Mesodermal cell (in vitro differentiated cells): ENCODE data around the gene GOT1.

Experiments
- H3K27ac ChIP-seq: 2 replicates; pipeline ENCODE4 v1.7.0; 2013; ENCODE audit warnings: mild to moderate bottlenecking, low read depth, low read length, moderate library complexity; ENCODE audit not compliant: severe bottlenecking
- H3K36me3 ChIP-seq: 2 replicates; pipeline ENCODE4 v1.7.1; 2013; ENCODE audit warnings: mild to moderate bottlenecking, low read length, moderate library complexity; ENCODE audit not compliant: control insufficient read depth, insufficient read depth
- H3K4me1 ChIP-seq: one replicate; pipeline ENCODE4 v1.7.1; 2013; ENCODE audit warnings: mild to moderate bottlenecking, low read length; ENCODE audit not compliant: insufficient read depth, control insufficient read depth, poor library complexity, severe bottlenecking
- H3K4me3 ChIP-seq: 2 replicates; pipeline ENCODE4 v1.7.0; 2013; ENCODE audit warnings: low read length, control low read depth, mild to moderate bottlenecking; ENCODE audit not compliant: insufficient read depth, poor library complexity, severe bottlenecking; ENCODE audit errors: extremely low read depth
- H3K9me3 ChIP-seq: 2 replicates; pipeline ENCODE4 v1.7.1; 2013; ENCODE audit warnings: mild to moderate bottlenecking, low read length, moderate library complexity; ENCODE audit not compliant: control insufficient read depth
- WGBS, 2 experiments: methylation state at CpG; one replicate each; pipeline ENCODE4 v1.1.5; 2013; ENCODE audit warnings: missing lambda C conversion rate in 2 of 2; ENCODE audit not compliant: insufficient coverage in 2 of 2; 5-methylcytosine and 5-hydroxymethylcytosine counted together

Gene GOT1

DNA sequence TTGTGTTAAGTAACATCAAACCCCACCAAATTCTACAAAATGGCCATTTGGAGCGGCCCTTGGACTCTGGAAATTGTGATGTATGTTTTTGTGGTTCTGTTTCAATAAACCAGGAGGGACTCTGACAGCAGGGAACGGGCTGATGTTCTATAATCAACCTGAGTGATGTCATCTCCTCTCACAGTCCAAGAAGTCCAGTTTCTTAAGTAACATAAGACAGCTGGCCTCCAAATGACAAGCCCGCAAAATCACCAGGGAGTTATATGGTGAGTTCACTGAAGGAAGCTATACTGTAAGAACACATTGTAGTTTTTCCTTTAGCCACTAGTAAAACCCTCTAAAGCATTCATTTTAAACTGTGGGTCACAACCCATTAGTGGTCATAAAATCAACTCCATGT lies 34.0 kb downstream of the GOT1 start:
- H3K4me3 ChIP-seq = no peak overlapping the region
- no peaks in the 10 kb centered on the region for H3K9me3 ChIP-seq
- H3K27ac ChIP-seq = peak overlapping the region; percentile 92
- peaks cover 39% of the 10 kb centered on the region for H3K36me3 ChIP-seq
- peaks cover 49% of the 10 kb centered on the region for H3K4me1 ChIP-seq
- WGBS, 2 experiments = 100% methylated on average over 1 of the region's 3 CpGs; no CpG with 5 or more reads in 1 of the 2 experiments

- peak overlapping the region; percentile 92 for H3K27ac ChIP-seq
- peaks cover 33% of the 10 kb centered on the region for H3K36me3 ChIP-seq
- H3K4me1 ChIP-seq = peaks cover 55% of the 10 kb centered on the region
- WGBS, 2 experiments = no CpG with 5 or more reads among the region's 2 CpGs
- no peaks in the 10 kb centered on the region for H3K9me3 ChIP-seq
- no peak overlapping the region for H3K4me3 ChIP-seq
Measured at GRCh38 chr10:99395750-99396445, 34.5 kb downstream of the GOT1 start.

DNA sequence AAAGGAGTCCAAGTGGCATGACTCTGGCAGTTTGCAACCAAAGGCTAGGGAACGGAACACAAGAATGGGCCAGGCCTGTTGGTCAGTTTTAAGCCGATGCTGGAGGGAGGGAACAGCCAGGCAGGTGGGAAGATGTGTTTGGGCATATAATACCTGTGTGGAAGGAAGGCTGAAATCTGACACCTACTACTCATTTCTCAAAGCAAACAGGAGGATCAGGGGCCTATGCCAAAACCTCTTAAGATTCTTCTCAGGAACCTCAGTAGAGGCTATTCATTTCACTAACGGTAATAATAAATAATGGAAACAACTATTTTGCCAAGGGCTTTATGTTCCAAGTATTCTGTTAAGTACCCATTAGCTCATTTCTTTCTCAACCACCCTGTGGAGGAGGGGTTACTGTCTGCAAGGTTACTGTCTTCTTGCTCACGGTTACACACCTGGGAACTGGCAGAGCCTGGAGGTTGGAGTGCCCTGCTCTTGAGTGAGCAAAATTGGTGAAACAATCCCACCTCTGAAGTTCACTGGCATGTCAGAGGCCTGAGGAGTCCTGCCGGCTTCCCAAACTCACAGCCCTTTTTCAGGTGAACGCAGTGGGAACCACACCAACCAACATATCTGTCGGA lies 35.5 kb downstream of the GOT1 start:
- H3K27ac ChIP-seq = peak overlapping the region; percentile 92
- no peaks in the 10 kb centered on the region for H3K9me3 ChIP-seq
- H3K4me3 ChIP-seq = no peak overlapping the region
- peaks cover 27% of the 10 kb centered on the region for H3K36me3 ChIP-seq
- H3K4me1 ChIP-seq = peaks cover 56% of the 10 kb centered on the region
- 93 to 96% methylated on average over 4 of the region's 7 CpGs for WGBS, 2 experiments

- 89 to 95% methylated on average over 7 to 8 of the region's 8 CpGs for WGBS, 2 experiments
Measured at GRCh38 chr10:99394256-99394655, 36.2 kb downstream of the GOT1 start.

DNA sequence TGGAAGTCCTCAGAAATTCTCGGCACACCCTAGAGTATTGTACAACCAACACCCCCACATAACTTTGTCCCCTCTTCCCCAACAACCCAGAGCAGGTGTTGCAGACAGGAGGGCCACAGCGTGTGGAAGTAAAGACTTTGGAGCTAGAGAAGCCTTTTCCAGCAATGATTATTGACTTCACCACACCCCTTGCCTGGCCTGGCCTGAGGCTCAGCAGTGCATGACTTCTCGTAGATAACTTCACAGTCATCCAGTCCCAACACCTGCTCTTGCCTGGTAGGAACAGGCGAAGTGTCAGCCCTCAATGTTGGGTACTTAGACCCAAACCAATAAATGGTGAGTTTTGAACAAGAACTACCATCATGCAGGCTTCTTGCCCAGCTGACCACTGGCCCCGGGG lies 36.7 kb downstream of the GOT1 start:
- H3K36me3 ChIP-seq = peaks cover 15% of the 10 kb centered on the region
- no peaks in the 10 kb centered on the region for H3K9me3 ChIP-seq
- H3K4me3 ChIP-seq = no peak overlapping the region
- peaks cover 56% of the 10 kb centered on the region for H3K4me1 ChIP-seq
- H3K27ac ChIP-seq = no peak overlapping the region
- 77 to 84% methylated on average over 3 of the region's 5 CpGs for WGBS, 2 experiments

More at GRCh38 chr10:99394256-99394655, 36.2 kb downstream of the GOT1 start:
- H3K4me1 ChIP-seq = peaks cover 56% of the 10 kb centered on the region
- H3K36me3 ChIP-seq = peaks cover 21% of the 10 kb centered on the region
- no peak overlapping the region for H3K27ac ChIP-seq
- no peak overlapping the region for H3K4me3 ChIP-seq
- no peaks in the 10 kb centered on the region for H3K9me3 ChIP-seq

GRCh38 chr10:99393036-99393435 lies 37.4 kb downstream of the GOT1 start:
- peaks cover 56% of the 10 kb centered on the region for H3K4me1 ChIP-seq
- H3K4me3 ChIP-seq = no peak overlapping the region
- H3K27ac ChIP-seq = peak overlapping the region; percentile 95
- no peaks in the 10 kb centered on the region for H3K9me3 ChIP-seq
- H3K36me3 ChIP-seq = peaks cover 9% of the 10 kb centered on the region
- WGBS, 2 experiments = 13% methylated on average over 2 of the region's 2 CpGs

DNA sequence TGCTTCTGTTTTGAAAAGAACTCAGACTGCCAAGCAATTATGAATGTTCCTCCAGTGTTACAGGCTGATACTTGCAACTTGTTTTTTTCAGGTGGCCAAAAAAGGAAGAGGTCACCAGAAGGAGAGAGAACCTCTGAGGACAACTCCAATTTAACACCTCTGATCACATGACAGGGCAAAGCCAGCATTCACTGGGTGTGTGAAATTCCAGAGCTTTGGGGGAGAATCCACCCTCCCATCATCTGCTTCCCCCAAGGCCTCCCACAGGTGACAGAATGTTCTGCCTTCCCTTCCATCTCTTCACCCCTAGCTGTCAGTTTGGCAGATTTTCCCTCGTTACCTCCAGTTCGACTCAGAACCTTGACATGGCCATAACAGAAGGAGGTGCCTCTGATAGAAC lies 39.1 kb downstream of the GOT1 start:
- peaks cover 43% of the 10 kb centered on the region for H3K4me1 ChIP-seq
- no peak overlapping the region for H3K4me3 ChIP-seq
- no peaks in the 10 kb centered on the region for H3K36me3 ChIP-seq
- H3K9me3 ChIP-seq = no peaks in the 10 kb centered on the region
- H3K27ac ChIP-seq = peak overlapping the region; percentile 95
- WGBS, 2 experiments = 91 to 94% methylated on average over 2 of the region's 2 CpGs

DNA sequence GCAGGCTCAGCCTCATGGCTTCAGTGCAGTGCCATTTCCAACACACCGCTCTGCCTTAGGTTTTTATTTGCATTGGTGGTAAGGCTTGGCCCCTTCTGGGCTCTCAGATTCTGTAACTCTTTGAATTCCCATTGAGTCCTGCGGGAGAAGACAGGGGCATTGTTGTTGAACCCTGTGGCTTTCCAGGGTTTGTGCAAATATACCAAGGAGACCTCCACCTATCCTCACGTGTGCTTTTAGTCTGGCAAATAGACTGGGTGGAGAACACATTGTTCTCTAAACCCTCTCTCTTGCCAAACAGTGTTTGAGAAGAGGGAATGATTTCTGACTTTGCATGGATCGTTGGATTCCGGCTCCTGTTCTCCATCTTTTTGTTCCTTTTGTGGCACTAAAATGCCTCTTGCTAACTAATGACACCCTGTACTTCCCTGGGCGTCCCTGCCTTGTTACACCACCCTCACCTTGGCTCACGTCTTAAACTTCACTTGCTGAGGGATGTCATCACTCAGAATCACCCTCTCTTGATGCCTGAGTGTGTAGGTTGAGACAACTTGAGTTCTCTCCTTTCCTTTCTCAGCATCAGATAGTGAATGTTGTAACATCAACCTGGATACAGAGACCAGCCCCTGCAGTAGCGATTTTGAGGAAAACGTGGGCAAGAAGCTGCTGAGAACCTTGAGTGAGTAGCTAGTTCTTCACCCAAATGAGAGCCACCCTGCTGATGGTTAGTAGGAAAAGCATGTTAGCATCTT lies 40.5 kb downstream of the GOT1 start:
- 94 to 98% methylated on average over 6 of the region's 9 CpGs for WGBS, 2 experiments
- Histone ChIP-seq H3K9me3 (no peaks in the 10 kb centered on the region), H3K4me3 (no peak overlapping the region), H3K36me3 (no peaks in the 10 kb centered on the region), H3K27ac (no peak overlapping the region), H3K4me1 (peaks cover 32% of the 10 kb centered on the region)

DNA sequence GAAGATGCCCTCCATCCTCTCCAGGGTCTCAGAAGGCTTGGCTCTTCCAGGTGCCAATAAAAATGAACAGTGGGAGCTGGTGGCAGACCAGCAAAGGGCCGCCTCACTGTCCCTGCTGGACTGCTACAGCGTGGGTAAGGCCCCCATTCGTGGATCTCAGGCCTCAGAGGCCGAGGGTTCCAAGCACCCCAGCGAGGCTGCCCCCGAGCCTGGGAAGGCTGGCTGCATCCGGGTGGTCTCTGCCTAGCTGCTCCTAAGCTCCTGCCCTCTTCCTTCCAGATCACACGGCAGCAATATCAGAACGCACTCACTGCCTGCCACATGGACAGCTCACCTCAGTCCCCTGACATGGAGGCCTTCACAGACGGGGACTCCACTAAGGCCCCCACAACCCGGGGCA lies 42.9 kb downstream of the GOT1 start:
- peaks cover 11% of the 10 kb centered on the region for H3K4me1 ChIP-seq
- H3K27ac ChIP-seq = no peak overlapping the region
- 93 to 95% methylated on average over 9 of the region's 11 CpGs for WGBS, 2 experiments
- no peaks in the 10 kb centered on the region for H3K9me3 ChIP-seq
- H3K36me3 ChIP-seq = no peaks in the 10 kb centered on the region
- no peak overlapping the region for H3K4me3 ChIP-seq

DNA sequence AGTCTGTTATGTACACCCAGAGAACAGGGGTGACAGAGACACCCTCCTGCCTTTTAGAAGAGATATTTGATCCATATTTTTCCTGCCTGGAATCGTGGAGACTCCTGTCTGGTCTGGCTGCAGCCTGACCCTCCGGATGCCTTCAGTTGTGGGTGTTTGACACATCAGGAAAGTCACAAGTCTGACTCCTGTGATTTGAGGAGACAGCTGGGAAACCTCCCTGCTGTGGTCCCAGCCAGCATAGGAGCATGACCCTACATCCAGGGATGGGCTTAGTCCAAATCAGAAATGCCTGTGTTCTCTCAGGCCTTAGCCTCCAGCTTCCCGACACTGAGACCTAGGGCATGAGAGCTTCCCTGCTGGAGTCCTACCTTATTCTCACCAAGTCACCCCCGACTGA lies 43.4 kb downstream of the GOT1 start:
- H3K27ac ChIP-seq = no peak overlapping the region
- peaks cover 11% of the 10 kb centered on the region for H3K4me1 ChIP-seq
- H3K4me3 ChIP-seq = no peak overlapping the region
- H3K9me3 ChIP-seq = no peaks in the 10 kb centered on the region
- no peaks in the 10 kb centered on the region for H3K36me3 ChIP-seq
- WGBS, 2 experiments = 82 to 100% methylated on average over 1 to 2 of the region's 4 CpGs
